WTC11 (cell line): Measurements from ENCODE around the gene FGF21. TPM values are rescaled to one million over a fixed set of nuclear protein-coding genes. Genes with fewer than 3 reads are reported as not detected.

Experiments
- ATAC-seq: fragments of 200-7000 bp; cut with Tn5 transposase; 2 replicates; pipeline ENCODE4 v1.10.0; 2021; ENCODE audit warnings: mild to moderate bottlenecking, moderate library complexity
- CTCF ChIA-PET: fragments of 300-600 bp; sonication (Branson Sonifier 250); formaldehyde crosslinking; loops from one replicate; lab custom pipeline; 2021; ENCODE audit warnings: antibody characterized with exemption; lab: Charles Lee
- POLR2A ChIA-PET: fragments of 350-600 bp; sonication (Branson Sonifier 250); formaldehyde crosslinking; loops from one replicate; lab custom pipeline; 2021; ENCODE audit warnings: antibody characterized with exemption; lab: Charles Lee
- DNase-seq: peaks from one replicate; pipeline ENCODE4 v3.0.0; 2021; ENCODE audit warnings: low spot score
- H3K27ac Mint-ChIP-seq: 2 replicates; pipeline ENCODE4 v1.8.0; 2021; ENCODE audit warnings: mixed read lengths
- H3K27me3 Mint-ChIP-seq: 2 replicates; pipeline ENCODE4 v1.8.0; 2021; ENCODE audit warnings: low read depth, mild to moderate bottlenecking, moderate library complexity, mixed read lengths
- H3K36me3 Mint-ChIP-seq: 2 replicates; pipeline ENCODE4 v1.8.0; 2021; ENCODE audit warnings: mixed read lengths
- H3K4me1 Mint-ChIP-seq: 2 replicates; pipeline ENCODE4 v1.8.0; 2022; ENCODE audit warnings: mixed read lengths
- H3K4me3 Mint-ChIP-seq: 2 replicates; pipeline ENCODE4 v1.8.0; 2021; ENCODE audit warnings: mild to moderate bottlenecking, moderate library complexity, mixed read lengths
- H3K9me3 Mint-ChIP-seq: 2 replicates; pipeline ENCODE4 v1.8.0; 2021; ENCODE audit warnings: mixed read lengths
- CREM ChIP-seq: sonication (generic); formaldehyde crosslinking; IDR thresholded peaks from 2 replicates; pipeline ENCODE4 v1.8.1; 2022; ENCODE audit warnings: mild to moderate bottlenecking, missing genetic modification reagents, moderate library complexity
- EMX1 ChIP-seq: fragments of 250-450 bp; sonication (Bioruptor Pico); IDR thresholded peaks from 2 replicates; pipeline ENCODE4 v1.8.0; 2021; ENCODE audit warnings: mild to moderate bottlenecking
- ESRRA ChIP-seq: sonication (generic); formaldehyde crosslinking; IDR thresholded peaks from 2 replicates; pipeline ENCODE4 v1.8.1; 2022; ENCODE audit warnings: mild to moderate bottlenecking, missing genetic modification reagents, borderline replicate concordance
- FOXK1 ChIP-seq: sonication (generic); formaldehyde crosslinking; IDR thresholded peaks from 2 replicates; pipeline ENCODE4 v1.8.0; 2022; ENCODE audit warnings: mild to moderate bottlenecking, moderate library complexity, missing genetic modification reagents
- FOXP1 ChIP-seq: sonication (generic); formaldehyde crosslinking; IDR thresholded peaks from 2 replicates; pipeline ENCODE4 v1.8.0; 2022; ENCODE audit warnings: missing genetic modification reagents, mild to moderate bottlenecking, moderate library complexity, borderline replicate concordance
- JAZF1 ChIP-seq: fragments of 250-450 bp; sonication (Bioruptor Pico); IDR thresholded peaks from 2 replicates; pipeline ENCODE4 v1.9.0; 2021; ENCODE audit warnings: moderate library complexity, mild to moderate bottlenecking, inconsistent platforms
- NFE2L1 ChIP-seq: sonication (generic); formaldehyde crosslinking; IDR thresholded peaks from 2 replicates; pipeline ENCODE4 v1.8.1; 2023; ENCODE audit warnings: missing genetic modification reagents
- NFYB ChIP-seq: sonication (generic); formaldehyde crosslinking; conservative IDR thresholded peaks from 2 replicates; pipeline ENCODE4 v1.8.0; 2022; ENCODE audit warnings: low read depth, missing genetic modification reagents
- NR2C2 ChIP-seq: sonication (generic); formaldehyde crosslinking; IDR thresholded peaks from 2 replicates; pipeline ENCODE4 v1.8.0; 2022; ENCODE audit warnings: mild to moderate bottlenecking, missing genetic modification reagents
- NR3C1 ChIP-seq: sonication (generic); formaldehyde crosslinking; conservative IDR thresholded peaks from 2 replicates; pipeline ENCODE4 v1.8.1; 2023; ENCODE audit warnings: low read depth, mild to moderate bottlenecking, missing genetic modification reagents
- OVOL2 ChIP-seq: fragments of 250-450 bp; sonication (Bioruptor Pico); IDR thresholded peaks from 2 replicates; pipeline ENCODE4 v1.9.0; 2021; ENCODE audit warnings: mild to moderate bottlenecking, borderline replicate concordance
- RORB ChIP-seq: fragments of 250-450 bp; sonication (Bioruptor Pico); IDR thresholded peaks from 2 replicates; pipeline ENCODE4 v1.9.0; 2021; ENCODE audit warnings: mild to moderate bottlenecking
- SMAD3 ChIP-seq: sonication (generic); formaldehyde crosslinking; IDR thresholded peaks from 2 replicates; pipeline ENCODE4 v1.8.0; 2022; ENCODE audit warnings: missing genetic modification reagents, mild to moderate bottlenecking, borderline replicate concordance
- SOX15 ChIP-seq: fragments of 250-450 bp; sonication (Bioruptor Pico); IDR thresholded peaks from 2 replicates; pipeline ENCODE4 v1.9.0; 2021; ENCODE audit warnings: mild to moderate bottlenecking
- ZNF416 ChIP-seq: fragments of 250-450 bp; sonication (Bioruptor Pico); IDR thresholded peaks from 2 replicates; pipeline ENCODE4 v1.9.0; 2021; ENCODE audit warnings: mild to moderate bottlenecking, inconsistent platforms
- total RNA-seq: library from RNA; stranded (reverse); gene quantifications from 3 replicates; pipeline ENCODE4 v1.2.3, GENCODE V29; 2021
- TF ChIP-seq, protein P1 (sequence below): sonication (generic); formaldehyde crosslinking; conservative IDR thresholded peaks from 2 replicates; pipeline ENCODE4 v1.8.1; 2022; ENCODE audit warnings: mild to moderate bottlenecking, missing genetic modification reagents
- TF ChIP-seq, protein P2 (sequence below): sonication (generic); formaldehyde crosslinking; IDR thresholded peaks from 2 replicates; pipeline ENCODE4 v1.8.1; 2023; ENCODE audit warnings: mild to moderate bottlenecking, missing genetic modification reagents, moderate library complexity
- TF ChIP-seq, protein P3 (sequence below): sonication (generic); formaldehyde crosslinking; IDR thresholded peaks from 2 replicates; pipeline ENCODE4 v1.8.1; 2022; ENCODE audit warnings: missing genetic modification reagents, borderline replicate concordance
- TF ChIP-seq, protein P4 (sequence below): sonication (generic); formaldehyde crosslinking; IDR thresholded peaks from 2 replicates; pipeline ENCODE4 v1.8.1; 2022; ENCODE audit warnings: low read depth, mild to moderate bottlenecking, moderate library complexity, missing genetic modification reagents, borderline replicate concordance
- TF ChIP-seq, protein P5 (sequence below): fragments of 250-450 bp; sonication (Bioruptor Pico); IDR thresholded peaks from 2 replicates; pipeline ENCODE4 v1.9.0; 2021; ENCODE audit warnings: mild to moderate bottlenecking

Gene FGF21
- total RNA-seq, 1 experiment from 2014 or later, result 0.26 TPM

DNA sequence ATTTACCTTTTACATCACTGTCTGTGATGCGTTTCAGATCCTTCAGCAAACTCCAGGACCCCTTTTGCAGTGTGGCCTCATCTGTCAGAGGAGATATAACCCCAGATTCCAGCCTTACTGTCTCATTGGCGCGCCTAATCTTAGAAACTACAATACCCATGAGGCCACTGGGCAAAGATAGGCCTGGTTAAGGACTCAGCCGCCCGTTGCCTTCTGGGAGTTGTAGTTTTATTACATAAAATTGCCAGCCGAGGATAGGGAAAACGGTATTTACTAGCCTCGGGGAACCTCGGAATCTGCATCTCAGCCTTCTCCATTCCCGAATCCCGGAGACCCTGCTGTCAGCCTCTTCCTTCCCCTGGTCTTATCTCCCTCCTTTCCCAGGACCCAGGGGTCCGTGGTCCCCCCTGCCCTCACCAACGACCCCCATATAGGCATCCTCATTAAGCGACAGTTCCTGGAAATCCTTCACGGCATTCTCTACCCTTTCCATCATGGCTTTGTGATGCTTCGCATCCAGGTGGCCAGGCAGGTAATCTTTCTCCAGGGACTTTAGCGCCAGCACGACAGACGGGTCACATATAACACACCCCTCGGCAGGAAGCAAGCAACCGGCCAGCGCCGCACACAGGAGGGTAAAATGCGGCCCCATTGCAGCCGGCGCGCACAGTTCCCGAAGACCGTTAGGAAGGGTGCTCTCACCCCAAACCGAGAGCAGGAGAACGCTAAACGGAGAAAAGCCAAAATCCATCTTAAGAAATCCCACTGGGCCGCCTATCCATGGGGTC is 9.9 kb upstream of the FGF21 start:
- DNase-seq (peak; percentile 70), ATAC-seq (peak; percentile 55)
- Mint-ChIP-seq H3K27me3 (peaks cover 29% of the 10 kb centered on the region), H3K27ac (peak overlapping the region; percentile 79; the same call in 1 of the 2 replicates), H3K9me3 (no peaks in the 10 kb centered on the region), H3K4me1 (peaks cover 29% of the 10 kb centered on the region), H3K4me3 (peak overlapping the region; percentile 71), H3K36me3 (peaks cover 11% of the 10 kb centered on the region; the same call in 1 of the 2 replicates)
- TF ChIP-seq NFE2L1 (CRISPR knock-in tag) (no peak), SMAD3 (CRISPR knock-in tag) (no peak)
- CTCF ChIA-PET, result interaction anchor here (1.3 to 3.4 kb wide), 3 partner anchors 100 to 248 kb away, joined by 3 to 11 read pairs (median 5); partner anchors contain the start of genes CA11, GYS1 and RUVBL2
- POLR2A ChIA-PET, result interaction anchor here (1.1 to 1.5 kb wide), 2 partner anchors 20 to 34 kb away, joined by 3 to 5 read pairs; no protein-coding TSS in a partner anchor

DNA sequence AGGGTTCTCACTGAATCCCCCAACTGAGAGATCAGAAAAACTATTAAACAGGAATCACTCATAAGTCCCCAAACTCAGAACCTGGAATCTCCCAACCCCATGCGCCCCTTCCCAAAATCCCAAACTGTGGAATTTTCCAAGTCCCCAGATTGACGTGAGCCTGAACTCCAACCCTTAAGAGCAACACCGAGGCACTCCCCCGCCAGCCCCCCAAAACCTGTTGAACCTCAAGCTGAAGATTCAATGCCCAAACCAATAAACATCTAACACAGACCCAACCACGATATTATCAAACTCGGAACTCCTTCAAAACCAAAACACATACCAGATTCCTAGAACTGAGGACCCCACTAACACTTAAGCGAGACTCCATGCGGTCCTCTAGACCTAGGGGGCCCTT is 9.2 kb upstream of the FGF21 start:
- ChIA-PET CTCF (interaction anchor here (1.0 to 3.4 kb wide), 9 partner anchors 8 to 247 kb away, joined by 3 to 14 read pairs (median 5); partner anchors contain the start of genes CA11, FUT2, GYS1 and RUVBL2), POLR2A (interaction anchor here (1.1 to 1.5 kb wide), 3 partner anchors 21 to 50 kb away, joined by 3 to 5 read pairs (median 5); partner anchors contain the start of gene FUT2)
- ATAC-seq (no peak), DNase-seq (no peak)
- Mint-ChIP-seq H3K27ac (peak overlapping the region; percentile 97), H3K4me3 (peak overlapping the region; percentile 71), H3K9me3 (no peaks in the 10 kb centered on the region), H3K4me1 (peaks cover 28% of the 10 kb centered on the region), H3K36me3 (peaks cover 16% of the 10 kb centered on the region; the same call in 1 of the 2 replicates), H3K27me3 (peaks cover 22% of the 10 kb centered on the region)
- TF ChIP-seq, protein P1, sequence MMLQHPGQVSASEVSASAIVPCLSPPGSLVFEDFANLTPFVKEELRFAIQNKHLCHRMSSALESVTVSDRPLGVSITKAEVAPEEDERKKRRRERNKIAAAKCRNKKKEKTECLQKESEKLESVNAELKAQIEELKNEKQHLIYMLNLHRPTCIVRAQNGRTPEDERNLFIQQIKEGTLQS, result no peak
- TF ChIP-seq, protein P2, sequence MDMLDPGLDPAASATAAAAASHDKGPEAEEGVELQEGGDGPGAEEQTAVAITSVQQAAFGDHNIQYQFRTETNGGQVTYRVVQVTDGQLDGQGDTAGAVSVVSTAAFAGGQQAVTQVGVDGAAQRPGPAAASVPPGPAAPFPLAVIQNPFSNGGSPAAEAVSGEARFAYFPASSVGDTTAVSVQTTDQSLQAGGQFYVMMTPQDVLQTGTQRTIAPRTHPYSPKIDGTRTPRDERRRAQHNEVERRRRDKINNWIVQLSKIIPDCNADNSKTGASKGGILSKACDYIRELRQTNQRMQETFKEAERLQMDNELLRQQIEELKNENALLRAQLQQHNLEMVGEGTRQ, result no peak
- TF ChIP-seq, protein P3, sequence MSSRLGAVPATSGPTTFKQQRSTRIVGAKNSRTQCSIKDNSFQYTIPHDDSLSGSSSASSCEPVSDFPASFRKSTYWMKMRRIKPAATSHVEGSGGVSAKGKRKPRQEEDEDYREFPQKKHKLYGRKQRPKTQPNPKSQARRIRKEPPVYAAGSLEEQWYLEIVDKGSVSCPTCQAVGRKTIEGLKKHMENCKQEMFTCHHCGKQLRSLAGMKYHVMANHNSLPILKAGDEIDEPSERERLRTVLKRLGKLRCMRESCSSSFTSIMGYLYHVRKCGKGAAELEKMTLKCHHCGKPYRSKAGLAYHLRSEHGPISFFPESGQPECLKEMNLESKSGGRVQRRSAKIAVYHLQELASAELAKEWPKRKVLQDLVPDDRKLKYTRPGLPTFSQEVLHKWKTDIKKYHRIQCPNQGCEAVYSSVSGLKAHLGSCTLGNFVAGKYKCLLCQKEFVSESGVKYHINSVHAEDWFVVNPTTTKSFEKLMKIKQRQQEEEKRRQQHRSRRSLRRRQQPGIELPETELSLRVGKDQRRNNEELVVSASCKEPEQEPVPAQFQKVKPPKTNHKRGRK (CRISPR knock-in tag), result no peak
- TF ChIP-seq FOXP1 (no peak), RORB (CRISPR knock-in tag) (no peak), SMAD3 (CRISPR knock-in tag) (no peak), ESRRA (CRISPR knock-in tag) (no peak), NR3C1 (CRISPR knock-in tag) (no peak)

DNA sequence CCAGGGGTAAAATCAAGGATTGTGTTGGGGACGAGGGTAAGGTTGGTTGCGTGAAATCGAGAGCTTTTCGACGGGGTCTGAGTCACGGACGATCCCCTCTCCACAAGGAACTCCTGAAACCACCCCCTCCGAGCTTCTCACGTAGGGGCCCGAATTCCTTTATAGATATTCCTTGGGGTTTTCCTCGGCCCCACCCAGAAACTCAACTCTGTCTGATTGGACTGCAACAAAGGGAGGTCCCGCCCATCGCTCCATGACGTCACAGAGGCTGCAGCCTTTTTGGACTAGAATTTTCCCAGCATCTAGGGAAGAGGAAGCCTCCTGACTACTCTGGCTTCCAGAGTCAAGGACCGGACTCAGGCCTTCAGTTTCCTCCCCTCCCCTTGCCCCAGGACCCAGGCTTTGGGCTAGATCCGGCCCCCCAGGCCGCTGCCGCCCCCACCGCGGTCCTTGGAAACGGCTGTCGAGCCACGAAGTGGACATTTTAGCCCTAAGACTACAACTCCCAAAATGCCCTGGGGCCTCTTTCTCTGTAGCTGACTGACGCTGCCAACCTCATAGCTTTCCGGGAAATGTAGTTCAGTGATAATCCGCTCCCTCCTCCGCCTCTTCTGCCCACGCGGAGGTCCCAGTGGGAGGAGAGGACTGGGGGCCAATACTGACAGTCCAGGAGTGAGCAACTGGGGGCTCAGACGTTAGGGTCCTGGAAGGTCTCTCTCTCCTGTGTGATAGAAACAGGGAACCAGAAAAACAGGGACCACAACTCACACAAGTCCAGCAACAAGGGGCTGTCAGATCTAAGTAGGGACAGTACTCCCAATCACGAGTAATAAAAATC is 8.4 kb upstream of the FGF21 start, which contains the start of gene IZUMO1:
Gene IZUMO1, minus strand, starts transcription at position 172 of the 838 bp plus-strand sequence. CDS start 1,050 bp downstream, outside the sequence.
- ChIA-PET CTCF (interaction anchor here (0.5 to 3.4 kb wide), 15 partner anchors 8 to 699 kb away, joined by 3 to 14 read pairs (median 4); partner anchors contain the start of genes CA11, FUT2, GYS1 and KDELR1), POLR2A (interaction anchor here (1.0 to 1.5 kb wide), 5 partner anchors 8 to 51 kb away, joined by 3 to 5 read pairs (median 4); partner anchors contain the start of gene FUT2)
- H3K36me3 Mint-ChIP-seq, result peaks cover 18% of the 10 kb centered on the region; the same call in 1 of the 2 replicates
- peaks cover 27% of the 10 kb centered on the region for H3K4me1 Mint-ChIP-seq
- no peaks in the 10 kb centered on the region for H3K9me3 Mint-ChIP-seq
- H3K27ac Mint-ChIP-seq, result peak within 1 kb of the TSS; percentile 97
- DNase-seq, result peak; percentile 91
- ATAC-seq, result peak; percentile 76
- H3K4me3 Mint-ChIP-seq, result peak within 1 kb of the TSS; percentile 71
- peaks cover 19% of the 10 kb centered on the region for H3K27me3 Mint-ChIP-seq
- TF ChIP-seq, protein P2, result no peak
- TF ChIP-seq, protein P4, sequence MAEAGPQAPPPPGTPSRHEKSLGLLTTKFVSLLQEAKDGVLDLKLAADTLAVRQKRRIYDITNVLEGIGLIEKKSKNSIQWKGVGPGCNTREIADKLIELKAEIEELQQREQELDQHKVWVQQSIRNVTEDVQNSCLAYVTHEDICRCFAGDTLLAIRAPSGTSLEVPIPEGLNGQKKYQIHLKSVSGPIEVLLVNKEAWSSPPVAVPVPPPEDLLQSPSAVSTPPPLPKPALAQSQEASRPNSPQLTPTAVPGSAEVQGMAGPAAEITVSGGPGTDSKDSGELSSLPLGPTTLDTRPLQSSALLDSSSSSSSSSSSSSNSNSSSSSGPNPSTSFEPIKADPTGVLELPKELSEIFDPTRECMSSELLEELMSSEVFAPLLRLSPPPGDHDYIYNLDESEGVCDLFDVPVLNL (CRISPR knock-in tag), result no peak
- peak; percentile 29; the same call in 1 of the 2 replicates for TF ChIP-seq CREM
- no peak for TF ChIP-seq ESRRA (CRISPR knock-in tag)
- no peak for TF ChIP-seq FOXK1
- TF ChIP-seq ZNF416, result no peak
- TF ChIP-seq, protein P5, sequence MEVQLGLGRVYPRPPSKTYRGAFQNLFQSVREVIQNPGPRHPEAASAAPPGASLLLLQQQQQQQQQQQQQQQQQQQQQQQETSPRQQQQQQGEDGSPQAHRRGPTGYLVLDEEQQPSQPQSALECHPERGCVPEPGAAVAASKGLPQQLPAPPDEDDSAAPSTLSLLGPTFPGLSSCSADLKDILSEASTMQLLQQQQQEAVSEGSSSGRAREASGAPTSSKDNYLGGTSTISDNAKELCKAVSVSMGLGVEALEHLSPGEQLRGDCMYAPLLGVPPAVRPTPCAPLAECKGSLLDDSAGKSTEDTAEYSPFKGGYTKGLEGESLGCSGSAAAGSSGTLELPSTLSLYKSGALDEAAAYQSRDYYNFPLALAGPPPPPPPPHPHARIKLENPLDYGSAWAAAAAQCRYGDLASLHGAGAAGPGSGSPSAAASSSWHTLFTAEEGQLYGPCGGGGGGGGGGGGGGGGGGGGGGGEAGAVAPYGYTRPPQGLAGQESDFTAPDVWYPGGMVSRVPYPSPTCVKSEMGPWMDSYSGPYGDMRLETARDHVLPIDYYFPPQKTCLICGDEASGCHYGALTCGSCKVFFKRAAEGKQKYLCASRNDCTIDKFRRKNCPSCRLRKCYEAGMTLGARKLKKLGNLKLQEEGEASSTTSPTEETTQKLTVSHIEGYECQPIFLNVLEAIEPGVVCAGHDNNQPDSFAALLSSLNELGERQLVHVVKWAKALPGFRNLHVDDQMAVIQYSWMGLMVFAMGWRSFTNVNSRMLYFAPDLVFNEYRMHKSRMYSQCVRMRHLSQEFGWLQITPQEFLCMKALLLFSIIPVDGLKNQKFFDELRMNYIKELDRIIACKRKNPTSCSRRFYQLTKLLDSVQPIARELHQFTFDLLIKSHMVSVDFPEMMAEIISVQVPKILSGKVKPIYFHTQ (CRISPR knock-in tag), result 0 out of 2 replicates have a peak, but pooled peaks have one; percentile 10
- TF ChIP-seq SOX15 (CRISPR knock-in tag), result no peak
- no peak for TF ChIP-seq NR2C2 (CRISPR knock-in tag)
- TF ChIP-seq NFYB (CRISPR knock-in tag), result peak; percentile 80
- no peak for TF ChIP-seq FOXP1
- 0 out of 2 replicates have a peak, but pooled peaks have one; percentile 21 for TF ChIP-seq EMX1 (CRISPR knock-in tag)
- TF ChIP-seq JAZF1, result no peak
- no peak for TF ChIP-seq OVOL2 (CRISPR knock-in tag)
